ENCODE results near the gene ATL3.
"Not testable (repeated sequence)": the region's sequence is repeated elsewhere in the genome, so short reads cannot be mapped to it uniquely, and the experiment has no call there.

Gene ATL3

GRCh38 chr11:63619967-63620366, 51.2 kb downstream of the ATL3 start:
- no peak for DNase-seq

- not testable (repeated sequence) for DNase-seq
These were observed 53.5 kb downstream of the ATL3 start for GRCh38 chr11:63617686-63618085.

DNA sequence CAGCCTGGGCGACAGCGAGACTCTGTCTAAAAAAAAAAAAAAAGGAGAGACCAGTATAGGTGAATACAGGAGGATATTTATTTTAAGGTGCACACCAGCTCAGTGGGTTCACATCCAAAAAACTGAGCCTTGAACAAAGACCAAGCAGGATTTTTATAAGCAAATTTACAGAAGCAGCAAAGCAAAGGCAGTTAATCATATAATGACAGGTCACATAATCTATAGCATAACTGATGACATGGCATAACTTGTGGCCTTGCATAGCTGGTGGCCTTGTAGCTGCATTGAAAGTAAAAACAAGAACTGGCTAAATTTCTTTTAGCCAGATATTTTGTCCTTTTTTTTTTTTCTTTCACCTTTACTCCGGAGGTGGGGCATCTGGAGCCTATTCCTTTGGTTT, 54.2 kb downstream of the ATL3 start:
- DNase-seq, result no peak

GRCh38 chr11:63614136-63614671, 57.0 kb downstream of the ATL3 start, which contains the start of gene PLAAT3:
TSS of gene PLAAT3 (minus strand) at chr11:63614433. CDS start at chr11:63614014, 419 bp downstream.
- DNase-seq, result no peak

GRCh38 chr11:63613517-63614135, 57.5 kb downstream of the ATL3 start:
- DNase-seq, result no peak

DNA sequence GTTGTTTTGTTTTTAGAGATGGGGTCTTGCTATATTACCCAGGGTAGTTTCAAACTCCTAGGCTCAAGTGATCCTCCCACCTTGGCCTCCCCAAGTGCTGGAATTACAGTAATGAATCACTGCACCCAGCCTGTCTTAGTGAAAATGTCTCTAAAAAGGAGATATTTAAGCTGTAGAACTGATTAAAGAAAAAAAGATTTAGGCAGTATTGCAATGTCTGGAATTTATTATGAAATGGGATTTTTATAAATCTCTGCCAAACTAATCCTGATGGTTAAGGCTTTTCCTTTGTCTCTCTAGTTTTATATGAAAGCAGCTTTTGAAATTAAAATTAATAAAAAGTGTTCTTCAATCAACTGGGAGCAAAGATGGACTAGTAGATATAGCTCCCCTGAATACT, 59.0 kb downstream of the ATL3 start:
- no peak for DNase-seq

GRCh38 chr11:63611395-63611747, 59.8 kb downstream of the ATL3 start:
- no peak for DNase-seq

DNA sequence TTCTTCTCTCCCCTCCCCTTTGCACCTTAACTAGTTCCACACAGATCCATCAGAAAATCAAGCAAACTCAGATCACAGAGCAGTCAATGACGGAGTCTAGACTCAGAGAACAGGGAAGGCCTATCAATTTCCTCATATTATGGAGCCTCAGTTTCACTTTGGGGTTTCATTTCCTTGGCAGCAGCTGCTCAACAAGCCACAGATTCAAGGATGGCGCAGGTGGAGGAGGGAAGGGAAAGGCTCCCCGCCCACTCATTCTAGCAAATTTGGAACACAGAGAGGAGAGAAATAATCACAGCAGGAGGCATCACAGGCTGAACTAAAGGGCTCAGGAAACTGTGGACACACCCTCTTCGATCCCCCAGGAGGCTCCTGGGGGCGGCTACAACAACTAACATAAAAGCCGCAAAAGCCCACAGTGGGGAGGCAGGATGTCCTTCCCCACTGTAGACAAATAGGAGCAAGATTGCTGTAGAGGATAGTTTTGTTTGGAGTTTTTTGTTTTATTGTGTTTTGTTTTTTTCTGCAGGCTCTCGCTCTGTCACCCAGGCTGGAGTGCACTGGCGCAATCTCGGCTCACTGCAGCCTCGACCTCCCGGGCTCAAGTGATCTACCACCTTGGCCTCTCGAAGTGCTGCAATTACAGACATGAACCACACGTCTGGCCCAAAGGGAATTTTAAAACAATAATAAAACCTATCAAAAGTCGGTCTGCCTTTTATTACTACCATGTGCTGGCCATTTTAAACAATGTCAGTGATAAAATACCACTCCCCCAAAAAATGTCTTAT, 60.4 kb downstream of the ATL3 start:
- DNase-seq, result no peak

GRCh38 chr11:63609971-63610580, 61.1 kb downstream of the ATL3 start:
- DNase-seq, result no peak

- DNase-seq, result no peak
These were observed 61.6 kb downstream of the ATL3 start for GRCh38 chr11:63609536-63609935.

DNA sequence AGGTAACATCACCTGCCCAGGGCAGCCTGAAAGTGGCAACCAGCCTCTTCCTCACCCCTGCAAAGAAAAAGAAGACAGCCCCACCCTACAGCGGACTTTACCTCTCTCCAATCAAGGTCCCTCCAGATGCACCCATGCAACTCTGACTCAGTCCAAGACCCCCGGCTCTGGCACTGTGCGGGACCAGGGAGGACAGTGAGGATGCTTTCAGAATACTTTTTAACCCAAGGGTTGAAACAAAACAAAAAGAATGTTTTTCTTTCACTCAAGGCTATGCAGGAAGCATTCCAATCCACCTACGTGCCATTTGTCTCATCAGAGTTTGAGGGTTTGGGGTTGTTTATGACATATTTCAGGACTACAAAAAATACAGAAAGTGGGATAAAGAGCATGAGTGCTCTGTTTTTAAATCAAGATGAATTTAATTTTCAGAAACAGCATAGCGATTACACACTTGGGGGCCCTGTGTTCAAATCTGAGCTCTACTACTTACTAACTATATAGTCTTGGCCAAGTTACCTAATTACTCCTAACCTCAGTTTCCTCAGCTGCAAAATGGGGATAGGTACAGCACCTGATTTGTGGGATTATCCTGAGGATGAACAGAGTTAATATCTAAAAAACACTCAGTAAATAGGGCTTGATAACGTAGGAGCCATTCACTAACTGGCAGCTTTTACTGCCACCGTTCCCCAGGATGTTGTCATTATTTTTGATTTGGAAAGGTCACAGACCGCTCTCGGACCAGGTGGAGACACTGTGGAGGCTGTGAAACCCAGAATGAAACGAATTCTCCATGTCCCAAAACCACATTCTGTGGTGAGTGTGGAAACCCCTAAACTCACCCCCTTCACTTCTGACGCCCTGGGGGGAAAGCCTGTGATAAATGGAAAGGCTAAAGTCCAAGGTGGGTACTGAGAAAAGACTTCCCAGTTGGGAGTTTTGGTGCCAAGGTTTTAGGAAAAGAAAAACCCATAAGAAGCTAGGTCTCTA, 62.5 kb downstream of the ATL3 start:
- peak; percentile 72 for DNase-seq

- DNase-seq, result no peak
These were observed 68.0 kb downstream of the ATL3 start for GRCh38 chr11:63603180-63603518.

GRCh38 chr11:63602290-63603179, 68.6 kb downstream of the ATL3 start:
- peak; percentile 42 for DNase-seq

DNA sequence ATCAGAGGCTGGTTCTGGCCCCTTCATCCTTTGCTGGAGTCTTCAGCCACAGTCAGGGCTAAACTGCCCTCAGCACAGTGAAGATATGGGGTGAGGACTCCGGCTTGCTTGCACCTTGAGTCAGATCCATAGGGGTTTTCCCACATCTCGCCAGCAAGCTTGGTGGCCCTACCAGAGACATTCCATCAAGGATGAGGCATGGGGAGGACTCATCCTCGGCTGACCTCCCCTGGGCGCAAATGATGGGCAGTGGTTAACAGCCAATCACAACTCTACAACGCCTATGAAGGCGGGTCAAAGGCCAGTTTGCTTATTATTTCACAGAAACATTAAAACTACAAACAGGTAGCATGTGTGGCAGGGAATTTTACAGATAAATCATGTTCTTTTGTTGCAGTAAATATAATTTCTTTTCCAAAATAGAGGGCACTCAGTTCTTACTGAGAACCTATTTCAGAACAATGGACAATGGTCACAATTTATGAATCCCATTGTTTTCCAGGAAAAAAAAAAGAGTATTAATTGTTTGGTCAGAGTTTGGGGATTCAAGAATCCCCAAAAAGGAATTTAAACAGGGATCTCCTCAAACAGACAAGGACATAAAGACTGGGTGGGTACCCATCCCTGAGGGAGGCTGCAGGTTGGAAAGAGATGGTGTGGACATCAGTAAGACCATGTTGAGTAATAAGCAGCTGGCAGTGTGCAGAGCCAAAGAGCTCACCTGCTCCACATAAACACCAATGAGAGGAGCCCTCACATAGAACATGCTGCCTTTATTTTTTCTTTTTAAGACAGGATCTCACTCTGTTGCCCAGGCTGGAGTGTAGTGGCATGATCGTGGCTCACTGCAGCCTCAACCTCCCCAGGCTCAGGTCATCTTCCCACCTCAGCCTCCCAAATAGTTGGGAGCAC, 71.7 kb downstream of the ATL3 start:
- DNase-seq, result peak; percentile 89

- DNase-seq, result no peak
These were observed 72.6 kb downstream of the ATL3 start for GRCh38 chr11:63598556-63598955.

GRCh38 chr11:63595296-63595695, 75.9 kb downstream of the ATL3 start:
- no peak for DNase-seq

GRCh38 chr11:63592975-63593395, 78.2 kb downstream of the ATL3 start:
- no peak for DNase-seq

GRCh38 chr11:63590024-63590788, 81.0 kb downstream of the ATL3 start:
- no peak for DNase-seq

DNA sequence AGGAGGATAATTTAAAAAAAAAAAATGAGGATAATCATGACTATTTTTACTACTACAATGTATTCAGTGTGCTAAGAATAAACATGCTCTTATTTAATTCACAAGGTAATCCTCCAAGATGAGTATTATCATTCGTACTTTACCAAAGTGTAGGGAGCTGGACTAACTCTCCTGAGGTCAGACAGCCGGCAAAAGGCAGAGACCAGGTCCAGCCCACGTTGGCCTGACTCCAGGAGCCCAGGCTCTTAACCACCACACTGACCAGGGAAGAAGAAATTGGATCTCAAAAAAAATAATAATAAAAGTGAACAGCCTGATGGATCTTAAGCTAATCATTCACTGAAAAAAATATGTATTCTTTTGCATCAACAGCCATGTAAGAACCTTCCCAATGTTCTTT, 82.2 kb downstream of the ATL3 start:
- no peak for DNase-seq
